ENCODE data around the gene BORCS6.
A peak's percentile ranks its signal among the peaks of the same experiment; 100 is the strongest.

BORCS6 gene

GRCh38 chr17:8163978-8164814 is 25.8 kb downstream of the BORCS6 start:
- H3K27ac ChIP-seq (replicated peaks) = peak overlapping the region; percentile 75

GRCh38 chr17:8162997-8163977 is 26.7 kb downstream of the BORCS6 start:
- DNase-seq (ENCODE audit: low read depth in 1 of 2, low spot score in 1 of 2) = no peak
- H3K27me3 ChIP-seq (ENCODE audit: insufficient read depth, poor library complexity, severe bottlenecking) = no peaks in the 10 kb centered on the region
- peak overlapping the region; percentile 75 for H3K27ac ChIP-seq (replicated peaks)
- TF ChIP-seq CTCF (IDR thresholded peaks at IDR 0.05; ENCODE audit: insufficient read depth, low read length) (no peak), SPI1 (IDR thresholded peaks at IDR 0.05; ENCODE audit: borderline replicate concordance, low read depth) (no peak), POLR2AphosphoS5 (IDR thresholded peaks at IDR 0.05; ENCODE audit: low read depth) (no peak), GABPA (IDR thresholded peaks at IDR 0.05; ENCODE audit: low read depth) (no peak), REST (IDR thresholded peaks at IDR 0.05; ENCODE audit: insufficient replicate concordance, low read depth) (no peak)
- peak overlapping the region; percentile 41 for H3K4me3 ChIP-seq (replicated peaks; ENCODE audit: insufficient read depth, low read length)

More at GRCh38 chr17:8163978-8164814, 25.8 kb downstream of the BORCS6 start:
- TF ChIP-seq POLR2AphosphoS5 (IDR thresholded peaks at IDR 0.05; ENCODE audit: low read depth) = no peak
- TF ChIP-seq REST (IDR thresholded peaks at IDR 0.05; ENCODE audit: insufficient replicate concordance, low read depth) = no peak
- TF ChIP-seq CTCF (IDR thresholded peaks at IDR 0.05; ENCODE audit: insufficient read depth, low read length) = no peak
- no peak for TF ChIP-seq SPI1 (IDR thresholded peaks at IDR 0.05; ENCODE audit: borderline replicate concordance, low read depth)
- no peak for TF ChIP-seq GABPA (IDR thresholded peaks at IDR 0.05; ENCODE audit: low read depth)
- Histone ChIP-seq H3K4me3 (replicated peaks; ENCODE audit: insufficient read depth, low read length) (no peak overlapping the region), H3K27me3 (ENCODE audit: insufficient read depth, poor library complexity, severe bottlenecking) (no peaks in the 10 kb centered on the region)
- DNase-seq (ENCODE audit: low read depth in 1 of 2, low spot score in 1 of 2) = peak in 1 of 2 experiments; percentile 88

GRCh38 chr17:8162233-8162996 is 27.6 kb downstream of the BORCS6 start, which contains the start of gene VAMP2:
TSS of gene VAMP2 (minus strand) at chr17:8162948. CDS start at chr17:8162879, 69 bp downstream.
- TF ChIP-seq GABPA (IDR thresholded peaks at IDR 0.05; ENCODE audit: low read depth) = no peak
- peak; percentile 51; the same call in 1 of the 2 replicates for TF ChIP-seq POLR2AphosphoS5 (IDR thresholded peaks at IDR 0.05; ENCODE audit: low read depth)
- Histone ChIP-seq H3K27ac (replicated peaks) (peak within 1 kb of the TSS; percentile 75), H3K27me3 (ENCODE audit: insufficient read depth, poor library complexity, severe bottlenecking) (no peaks in the 10 kb centered on the region), H3K4me3 (replicated peaks; ENCODE audit: insufficient read depth, low read length) (peak within 1 kb of the TSS; percentile 76)
- peak in 1 of 2 experiments; percentile 37 for DNase-seq (ENCODE audit: low read depth in 1 of 2, low spot score in 1 of 2)

All from HL-60 (cell line).